GM23338 (cell line): ENCODE measurements around the gene TNPO1. TPM values are rescaled to one million over a fixed set of nuclear protein-coding genes. Genes with fewer than 3 reads are reported as not detected.

Experiments used
- ATAC-seq: fragments of 200-7000 bp; cut with Tn5 transposase; 3 replicates; pipeline ENCODE4 v1.9.1; 2020
- DNase-seq: peaks from one replicate; pipeline ENCODE4 v3.0.0-alpha.2; 2015; ENCODE audit warnings: low spot score
- H2AFZ ChIP-seq: fragments of 200-600 bp; sonication (generic); 2 replicates; pipeline ENCODE4 v1.8.0; 2016; ENCODE audit warnings: antibody characterized with exemption, mild to moderate bottlenecking, moderate library complexity
- H3F3A ChIP-seq: fragments of 200-600 bp; sonication (generic); replicated peaks from 2 replicates; pipeline ENCODE4 v1.8.0; 2017; ENCODE audit warnings: antibody characterized with exemption, mixed run types, low read depth
- H3K27ac ChIP-seq: fragments of 200-600 bp; sonication (generic); 2 replicates; pipeline ENCODE4 v1.6.1; 2016; ENCODE audit warnings: low read depth
- H3K27me3 ChIP-seq: fragments of 200-600 bp; sonication (generic); 2 replicates; pipeline ENCODE4 v1.8.0; 2016; ENCODE audit warnings: mild to moderate bottlenecking, mixed run types, moderate library complexity; ENCODE audit not compliant: insufficient read depth
- H3K36me3 ChIP-seq: fragments of 200-600 bp; sonication (generic); 2 replicates; pipeline ENCODE4 v1.8.0; 2016; ENCODE audit warnings: mild to moderate bottlenecking; ENCODE audit not compliant: insufficient read depth
- H3K4me1 ChIP-seq: fragments of 200-600 bp; sonication (generic); 2 replicates; pipeline ENCODE4 v1.8.0; 2016; ENCODE audit warnings: mild to moderate bottlenecking, moderate library complexity; ENCODE audit not compliant: insufficient read depth
- H3K4me2 ChIP-seq: fragments of 200-600 bp; sonication (generic); 2 replicates; pipeline ENCODE4 v1.7.1; 2017; ENCODE audit warnings: mixed run types
- H3K4me3 ChIP-seq: fragments of 200-600 bp; sonication (generic); 2 replicates; pipeline ENCODE4 v1.6.1; 2016; ENCODE audit warnings: mixed run types
- H3K79me2 ChIP-seq: fragments of 200-600 bp; sonication (generic); replicated peaks from 2 replicates; pipeline ENCODE4 v1.8.0; 2017; ENCODE audit warnings: mild to moderate bottlenecking; ENCODE audit not compliant: insufficient read depth
- H3K9me2 ChIP-seq: fragments of 200-600 bp; sonication (generic); 2 replicates; pipeline ENCODE4 v1.8.0; 2017; ENCODE audit not compliant: insufficient read depth
- H4K20me1 ChIP-seq: fragments of 200-600 bp; sonication (generic); replicated peaks from 2 replicates; pipeline ENCODE4 v1.8.0; 2017; ENCODE audit warnings: mild to moderate bottlenecking; ENCODE audit not compliant: insufficient read depth
- H3K27ac Mint-ChIP-seq: 2 replicates; pipeline ENCODE4 v1.8.0; 2020; ENCODE audit warnings: inconsistent platforms, mild to moderate bottlenecking, moderate library complexity, mixed read lengths
- H3K27me3 Mint-ChIP-seq: 3 replicates; pipeline ENCODE4 v1.8.0; 2022; ENCODE audit warnings: low read depth, mild to moderate bottlenecking, moderate library complexity, mixed read lengths, inconsistent platforms; ENCODE audit not compliant: insufficient read depth, poor library complexity
- H3K36me3 Mint-ChIP-seq: 3 replicates; pipeline ENCODE4 v1.8.0; 2021; ENCODE audit warnings: low read depth, mild to moderate bottlenecking, inconsistent platforms, moderate library complexity, mixed read lengths
- H3K4me1 Mint-ChIP-seq: 3 replicates; pipeline ENCODE4 v1.8.0; 2020; ENCODE audit warnings: mild to moderate bottlenecking, inconsistent platforms, mixed read lengths
- H3K4me3 Mint-ChIP-seq: 3 replicates; pipeline ENCODE4 v1.8.0; 2021; ENCODE audit warnings: moderate library complexity, mild to moderate bottlenecking, inconsistent platforms, mixed read lengths
- H3K9me3 Mint-ChIP-seq: 3 replicates; pipeline ENCODE4 v1.8.0; 2020; ENCODE audit warnings: moderate library complexity, mild to moderate bottlenecking, inconsistent platforms, mixed read lengths
- CTCF ChIP-seq, 2 experiments: fragments of 200-600 bp in 1 of 2; sonication (generic) in 1 of 2; conservative IDR thresholded peaks; 2 replicates each; pipeline versions ENCODE4 v1.5.1 to v1.6.1; 2016 to 2017; ENCODE audit warnings: antibody characterized with exemption in 2 of 2, low read depth in 2 of 2, mild to moderate bottlenecking in 2 of 2, moderate library complexity in 1 of 2
- ETS1 ChIP-seq: IDR thresholded peaks from 2 replicates; pipeline ENCODE4 v1.6.1; 2016; ENCODE audit warnings: antibody characterized with exemption
- EZH2 ChIP-seq: fragments of 200-600 bp; sonication (generic); IDR thresholded peaks from one replicate; pipeline ENCODE4 v1.8.0; 2017; ENCODE audit warnings: antibody characterized with exemption, mild to moderate bottlenecking, low read depth; ENCODE audit not compliant: unreplicated experiment
- EZH2phosphoT487 ChIP-seq: fragments of 200-600 bp; sonication (generic); IDR thresholded peaks from one replicate; pipeline ENCODE4 v1.8.1; 2018; ENCODE audit warnings: antibody characterized with exemption; ENCODE audit not compliant: unreplicated experiment
- JUNB ChIP-seq: IDR thresholded peaks from one replicate; pipeline ENCODE4 v1.6.1; 2016; ENCODE audit warnings: antibody characterized with exemption; ENCODE audit not compliant: unreplicated experiment
- NANOG ChIP-seq: IDR thresholded peaks from 2 replicates; pipeline ENCODE4 v1.6.1; 2016; ENCODE audit warnings: antibody characterized with exemption, borderline replicate concordance
- POLR2AphosphoS5 ChIP-seq: IDR thresholded peaks from 2 replicates; pipeline ENCODE4 v1.6.1; 2016; ENCODE audit warnings: antibody characterized with exemption, low read depth
- ZNF114 ChIP-seq: fragments of 250-450 bp; sonication (Bioruptor Pico); IDR thresholded peaks from 2 replicates; pipeline ENCODE4 v1.5.0; 2020; ENCODE audit warnings: mild to moderate bottlenecking, moderate library complexity
- polyA plus RNA-seq: library from polyadenylated mRNA; unstranded; fragments of >200 nt; fragmentation: Nextera tagmentation; extraction: Ambion mirVana; gene quantifications from 2 replicates; pipeline ENCODE4 v1.2.1, GENCODE V29; 2016
- total RNA-seq: library from RNA; depleted of rRNA; stranded (reverse); fragments of >200 nt; shearing (Covaris generic); gene quantifications from 2 replicates; pipeline ENCODE4 v1.2.3, GENCODE V29; 2014
- TF ChIP-seq, protein P1 (sequence below): IDR thresholded peaks from one replicate; pipeline ENCODE4 v1.6.1; 2018; ENCODE audit warnings: antibody characterized with exemption; ENCODE audit not compliant: unreplicated experiment

Gene TNPO1
- total and polyA plus RNA-seq, 2 experiments from 2014 or later: 117 to 197 TPM

GRCh38 chr5:72884892-72885291 is 68.4 kb downstream of the TNPO1 start:
- ATAC-seq: no peak
- no peak for TF ChIP-seq CTCF (conservative IDR thresholded peaks at IDR 0.05; ENCODE audit: low read depth in 2 of 2)
- no peak for TF ChIP-seq ETS1
- TF ChIP-seq EZH2phosphoT487: no peak
- no peak for TF ChIP-seq POLR2AphosphoS5
- peaks cover 73% of the 10 kb centered on the region for H3K36me3 ChIP-seq

DNA sequence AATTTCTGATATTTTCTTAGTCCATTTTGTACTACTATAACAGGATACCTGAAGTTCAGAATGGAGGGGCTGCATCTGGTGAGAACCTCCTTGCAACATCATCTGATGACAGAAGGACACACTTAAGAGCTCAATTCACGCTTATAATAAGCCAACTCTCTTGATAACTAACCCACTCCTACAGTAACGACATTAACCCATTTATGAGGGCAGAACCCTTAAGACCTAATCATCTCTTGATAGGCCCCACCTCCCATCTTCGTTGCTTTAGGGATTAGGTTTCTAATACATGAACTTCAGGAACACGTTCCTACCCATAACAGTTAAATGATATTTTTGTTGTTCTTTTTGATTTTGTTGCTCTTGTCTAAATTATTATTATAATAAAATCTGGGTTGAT is 69.4 kb downstream of the TNPO1 start:
- TF ChIP-seq, protein P1, sequence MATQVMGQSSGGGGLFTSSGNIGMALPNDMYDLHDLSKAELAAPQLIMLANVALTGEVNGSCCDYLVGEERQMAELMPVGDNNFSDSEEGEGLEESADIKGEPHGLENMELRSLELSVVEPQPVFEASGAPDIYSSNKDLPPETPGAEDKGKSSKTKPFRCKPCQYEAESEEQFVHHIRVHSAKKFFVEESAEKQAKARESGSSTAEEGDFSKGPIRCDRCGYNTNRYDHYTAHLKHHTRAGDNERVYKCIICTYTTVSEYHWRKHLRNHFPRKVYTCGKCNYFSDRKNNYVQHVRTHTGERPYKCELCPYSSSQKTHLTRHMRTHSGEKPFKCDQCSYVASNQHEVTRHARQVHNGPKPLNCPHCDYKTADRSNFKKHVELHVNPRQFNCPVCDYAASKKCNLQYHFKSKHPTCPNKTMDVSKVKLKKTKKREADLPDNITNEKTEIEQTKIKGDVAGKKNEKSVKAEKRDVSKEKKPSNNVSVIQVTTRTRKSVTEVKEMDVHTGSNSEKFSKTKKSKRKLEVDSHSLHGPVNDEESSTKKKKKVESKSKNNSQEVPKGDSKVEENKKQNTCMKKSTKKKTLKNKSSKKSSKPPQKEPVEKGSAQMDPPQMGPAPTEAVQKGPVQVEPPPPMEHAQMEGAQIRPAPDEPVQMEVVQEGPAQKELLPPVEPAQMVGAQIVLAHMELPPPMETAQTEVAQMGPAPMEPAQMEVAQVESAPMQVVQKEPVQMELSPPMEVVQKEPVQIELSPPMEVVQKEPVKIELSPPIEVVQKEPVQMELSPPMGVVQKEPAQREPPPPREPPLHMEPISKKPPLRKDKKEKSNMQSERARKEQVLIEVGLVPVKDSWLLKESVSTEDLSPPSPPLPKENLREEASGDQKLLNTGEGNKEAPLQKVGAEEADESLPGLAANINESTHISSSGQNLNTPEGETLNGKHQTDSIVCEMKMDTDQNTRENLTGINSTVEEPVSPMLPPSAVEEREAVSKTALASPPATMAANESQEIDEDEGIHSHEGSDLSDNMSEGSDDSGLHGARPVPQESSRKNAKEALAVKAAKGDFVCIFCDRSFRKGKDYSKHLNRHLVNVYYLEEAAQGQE: no peak
- TF ChIP-seq ZNF114 (CRISPR knock-in tag): no peak
- no peak for TF ChIP-seq NANOG
- no peak for TF ChIP-seq EZH2
- TF ChIP-seq EZH2phosphoT487: no peak
- no peak for TF ChIP-seq CTCF (conservative IDR thresholded peaks at IDR 0.05; ENCODE audit: low read depth in 2 of 2)
- TF ChIP-seq JUNB: no peak
- TF ChIP-seq ETS1: no peak
- no peak for TF ChIP-seq POLR2AphosphoS5
- peaks cover 17% of the 10 kb centered on the region for H4K20me1 ChIP-seq
- peaks cover 81% of the 10 kb centered on the region for H3K36me3 ChIP-seq

More at GRCh38 chr5:72884892-72885291, 68.4 kb downstream of the TNPO1 start:
- Mint-ChIP-seq H3K9me3 (no peaks in the 10 kb centered on the region), H3K27me3 (peaks cover 3% of the 10 kb centered on the region), H3K4me3 (no peak overlapping the region), H3K27ac (no peak overlapping the region), H3K36me3 (peaks cover 89% of the 10 kb centered on the region), H3K4me1 (no peaks in the 10 kb centered on the region)
- Histone ChIP-seq H3K27me3 (no peaks in the 10 kb centered on the region), H3K9me2 (no peaks in the 10 kb centered on the region), H3K4me1 (no peaks in the 10 kb centered on the region), H2AFZ (no peak overlapping the region), H3K4me2 (no peak overlapping the region), H4K20me1 (peaks cover 15% of the 10 kb centered on the region), H3K27ac (no peak overlapping the region), H3K79me2 (peaks cover 38% of the 10 kb centered on the region), H3K4me3 (no peak overlapping the region), H3F3A (no peaks in the 10 kb centered on the region)
- no peak for DNase-seq

More for the DNA sequence above, 69.4 kb downstream of the TNPO1 start:
- Histone ChIP-seq H3K4me1 (no peaks in the 10 kb centered on the region), H3K4me2 (no peak overlapping the region), H3K27me3 (no peaks in the 10 kb centered on the region), H3K4me3 (no peak overlapping the region), H3K9me2 (no peaks in the 10 kb centered on the region), H2AFZ (no peak overlapping the region), H3K79me2 (peaks cover 45% of the 10 kb centered on the region), H3K27ac (no peak overlapping the region), H3F3A (no peaks in the 10 kb centered on the region)
- H3K4me3 Mint-ChIP-seq: no peak overlapping the region
- no peak overlapping the region for H3K27ac Mint-ChIP-seq
- DNase-seq: no peak
- H3K27me3 Mint-ChIP-seq: peaks cover 3% of the 10 kb centered on the region
- no peaks in the 10 kb centered on the region for H3K4me1 Mint-ChIP-seq
- H3K36me3 Mint-ChIP-seq: peaks cover 94% of the 10 kb centered on the region
- H3K9me3 Mint-ChIP-seq: no peaks in the 10 kb centered on the region
- ATAC-seq: no peak
